Forelimb muscle (tissue), 1 donor: Measurements from ENCODE around the gene ATG4B. TPM values are rescaled to one million over a fixed set of nuclear protein-coding genes. Genes with fewer than 3 reads are reported as not detected.
"Not testable (repeated sequence)": the region's sequence is repeated elsewhere in the genome, so short reads cannot be mapped to it uniquely, and the experiment has no call there.

Experiments
- DNase-seq: peaks from one replicate; pipeline ENCODE4 v3.0.0-alpha.2; 2013; ENCODE audit warnings: low read depth
- polyA plus RNA-seq: library from polyadenylated mRNA; unstranded; fragments of 120-200 nt; gene quantifications from one replicate; pipeline ENCODE4 v1.2.1, GENCODE V29; 2013; ENCODE audit not compliant: insufficient read length

Gene ATG4B
- 51.9 TPM for polyA plus RNA-seq

GRCh38 chr2:241637018-241637794, at the start of gene ATG4B, which contains the start of gene THAP4:
Gene ATG4B (plus strand): TSS chr2:241637693. CDS start chr2:241637715, 22 bp downstream.
Gene THAP4 (minus strand): TSS chr2:241637158. CDS start chr2:241637017, 141 bp downstream.
- peak; percentile 80 for DNase-seq

GRCh38 chr2:241589863-241590262, 47.6 kb upstream of the ATG4B start:
- DNase-seq, result not testable (repeated sequence)

- DNase-seq, result not testable (repeated sequence)
Measured at GRCh38 chr2:241590496-241591455, 46.7 kb upstream of the ATG4B start.

- no peak for DNase-seq
Measured at GRCh38 chr2:241592126-241592845, 45.2 kb upstream of the ATG4B start.

GRCh38 chr2:241593271-241593670, 44.2 kb upstream of the ATG4B start:
- no peak for DNase-seq

GRCh38 chr2:241595600-241596140, 41.8 kb upstream of the ATG4B start:
- DNase-seq, result no peak

- no peak for DNase-seq
Measured at GRCh38 chr2:241597561-241597960, 39.9 kb upstream of the ATG4B start.

GRCh38 chr2:241598061-241598460, 39.4 kb upstream of the ATG4B start:
- no peak for DNase-seq

GRCh38 chr2:241598487-241598886, 39.0 kb upstream of the ATG4B start:
- no peak for DNase-seq

- DNase-seq, result no peak
Measured at GRCh38 chr2:241599615-241600014, 37.9 kb upstream of the ATG4B start.

GRCh38 chr2:241601841-241602240, 35.7 kb upstream of the ATG4B start:
- DNase-seq, result no peak

GRCh38 chr2:241602720-241603119, 34.8 kb upstream of the ATG4B start:
- DNase-seq, result no peak

GRCh38 chr2:241603686-241604085, 33.8 kb upstream of the ATG4B start:
- no peak for DNase-seq

- no peak for DNase-seq
Measured at GRCh38 chr2:241606186-241606585, 31.3 kb upstream of the ATG4B start.

- DNase-seq, result no peak
Measured at GRCh38 chr2:241607162-241607885, 30.2 kb upstream of the ATG4B start.

GRCh38 chr2:241608881-241609280, 28.6 kb upstream of the ATG4B start:
- DNase-seq, result no peak

- no peak for DNase-seq
Measured at GRCh38 chr2:241609859-241610793, 27.4 kb upstream of the ATG4B start.

- DNase-seq, result no peak
Measured at GRCh38 chr2:241611062-241611461, 26.4 kb upstream of the ATG4B start.

GRCh38 chr2:241612156-241613016, 25.1 kb upstream of the ATG4B start:
- DNase-seq, result no peak
